GM19035 (cell line): Measurements from ENCODE around the gene CAMTA1.

ENCODE experiments used
- ATAC-seq: cut with Tn5 transposase; IDR thresholded peaks from one replicate; pipeline ENCODE4 v1.9.1; 2021; ENCODE audit not compliant: unreplicated experiment

Gene CAMTA1

GRCh38 chr1:7671146-7671465 is 885.9 kb downstream of the CAMTA1 start:
- ATAC-seq = no peak

DNA sequence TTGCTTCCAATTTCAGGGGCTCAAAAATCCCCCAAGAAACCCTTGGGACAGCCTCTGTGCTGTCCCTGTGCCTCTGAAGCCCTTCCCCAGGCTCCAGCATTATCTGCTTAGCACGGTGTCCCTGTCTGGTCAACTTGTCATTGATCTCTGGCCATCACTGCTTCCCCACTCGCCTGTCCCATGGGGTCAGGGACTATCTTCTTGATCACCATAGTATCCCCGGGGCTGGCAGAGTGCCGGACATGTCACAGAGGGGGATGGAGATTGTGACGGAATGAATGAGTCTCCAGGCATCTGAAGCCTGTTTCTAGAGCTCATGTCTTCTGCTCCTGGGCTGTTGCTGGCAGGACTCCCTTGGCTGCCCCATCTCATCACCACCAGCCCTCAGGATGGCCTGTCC is 886.4 kb downstream of the CAMTA1 start:
- no peak for ATAC-seq

- no peak for ATAC-seq
Measured at GRCh38 chr1:7672864-7673263, 887.6 kb downstream of the CAMTA1 start.

DNA sequence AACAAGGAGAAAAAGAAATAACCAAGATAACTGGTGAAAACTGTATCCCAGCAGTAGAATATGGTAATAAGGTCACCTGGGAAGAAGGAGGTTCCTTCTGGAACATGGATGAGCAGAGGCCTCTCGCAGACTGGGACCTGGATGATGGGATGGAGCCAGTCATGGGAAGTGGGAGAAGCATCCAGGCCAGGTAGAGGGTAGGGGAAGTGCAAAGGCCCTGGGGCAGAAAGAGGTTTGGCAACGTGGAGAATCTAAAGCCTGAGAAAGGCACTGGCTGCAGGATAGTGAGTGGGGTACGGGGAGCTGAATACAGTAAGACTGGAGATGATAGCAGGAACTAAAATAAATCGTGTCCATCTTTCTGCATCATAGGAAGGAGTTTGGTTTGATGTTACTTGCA is 889.7 kb downstream of the CAMTA1 start:
- no peak for ATAC-seq

GRCh38 chr1:7675431-7676273 is 890.4 kb downstream of the CAMTA1 start:
- no peak for ATAC-seq

- ATAC-seq = no peak
Measured at GRCh38 chr1:7676274-7676945, 891.2 kb downstream of the CAMTA1 start.

GRCh38 chr1:7677111-7677510 is 891.9 kb downstream of the CAMTA1 start:
- no peak for ATAC-seq

- ATAC-seq = no peak
Measured at GRCh38 chr1:7677815-7678214, 892.6 kb downstream of the CAMTA1 start.

- no peak for ATAC-seq
Measured at GRCh38 chr1:7678491-7679158, 893.4 kb downstream of the CAMTA1 start.

DNA sequence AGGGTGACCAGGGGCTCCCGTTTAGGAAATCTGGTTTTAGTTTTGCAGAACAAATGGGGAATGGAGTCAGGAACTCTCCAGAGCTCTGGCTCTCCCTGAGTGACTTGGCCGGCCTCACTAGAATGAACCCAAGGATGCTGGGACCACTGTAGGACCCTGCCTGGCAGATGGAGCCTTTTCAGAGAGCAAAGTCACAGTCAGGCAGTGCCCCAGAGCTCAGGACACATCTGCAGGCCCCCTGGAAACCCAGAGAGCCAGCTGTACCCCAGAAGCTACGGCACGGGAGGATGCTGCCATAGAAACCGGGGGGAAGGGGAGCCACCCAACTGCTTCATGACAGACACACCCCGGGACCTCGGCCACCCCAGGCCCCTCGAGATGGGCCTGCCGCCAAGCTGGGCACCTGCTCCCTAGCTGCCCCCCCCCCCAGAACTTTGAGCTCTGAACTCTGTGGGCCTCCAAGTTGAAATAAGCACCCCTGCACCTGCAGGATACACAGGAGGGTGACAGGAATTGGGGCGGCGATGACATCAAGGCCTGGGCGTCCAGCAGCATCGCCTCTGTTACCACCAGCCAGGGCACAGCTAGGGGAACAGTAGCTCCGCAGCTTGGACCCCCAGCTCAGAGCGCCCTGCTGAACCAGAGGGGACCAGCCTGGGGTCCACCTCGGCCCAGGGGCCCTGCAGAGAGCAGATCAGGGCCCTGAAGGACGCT is 894.1 kb downstream of the CAMTA1 start:
- no peak for ATAC-seq

GRCh38 chr1:7679873-7680206 is 894.6 kb downstream of the CAMTA1 start:
- ATAC-seq = no peak

DNA sequence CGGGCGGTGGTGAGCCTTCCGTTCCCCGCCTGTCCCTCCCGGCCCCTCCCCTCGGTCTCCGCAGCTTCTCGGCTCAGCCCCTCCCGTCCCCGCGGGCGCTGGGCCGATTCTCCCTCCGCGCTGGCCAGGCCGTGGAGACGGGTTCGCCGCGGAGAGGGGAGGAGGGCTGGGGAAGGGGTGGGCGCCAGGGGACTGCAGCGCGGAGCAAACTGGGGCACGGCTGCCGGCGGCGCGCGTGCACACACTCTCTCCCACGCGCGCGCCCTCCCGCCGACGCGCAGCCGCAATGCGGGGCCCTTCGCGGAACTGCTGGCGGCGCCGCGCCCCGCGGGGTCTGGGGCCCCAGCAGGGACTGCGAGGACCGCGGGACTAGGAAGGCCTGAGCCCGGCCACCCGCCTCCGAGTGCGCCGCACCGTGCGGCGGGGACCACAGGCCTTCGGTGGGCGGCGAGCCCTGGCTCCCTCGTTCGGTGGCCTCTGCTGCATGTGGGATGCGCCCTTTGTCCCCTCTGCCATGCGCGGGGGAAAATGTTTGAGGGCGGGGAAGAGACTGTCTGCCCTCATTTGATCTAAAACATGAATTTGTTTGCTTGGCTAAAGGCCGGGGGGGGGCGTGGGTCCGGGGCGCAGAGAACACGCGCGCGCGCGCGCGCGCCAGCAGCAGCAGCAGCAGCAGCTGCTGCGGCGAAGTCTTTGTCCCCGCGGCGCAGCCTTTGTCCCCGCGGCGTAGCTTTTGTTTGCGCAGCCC is 895.1 kb downstream of the CAMTA1 start:
- no peak for ATAC-seq

- no peak for ATAC-seq
Measured at GRCh38 chr1:7680955-7681268, 895.7 kb downstream of the CAMTA1 start.

DNA sequence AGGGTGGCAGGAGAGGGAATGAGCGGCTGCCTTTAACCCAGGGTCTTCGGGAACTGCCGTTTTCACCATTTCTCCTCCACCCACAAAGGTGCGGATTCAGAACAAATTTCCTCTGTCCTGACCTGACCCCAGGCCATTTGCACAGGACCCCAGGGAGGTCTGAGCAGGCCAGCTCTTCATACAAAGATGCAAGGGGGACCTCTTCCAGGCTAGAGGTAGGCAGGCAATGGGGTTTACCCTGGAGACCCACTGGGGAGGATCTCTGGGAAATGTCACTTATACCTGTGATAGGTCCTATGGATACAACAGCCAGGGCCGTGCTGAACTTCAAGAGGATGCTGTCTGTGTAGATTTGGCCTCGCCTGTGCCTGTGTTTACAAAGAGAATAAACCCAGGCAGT is 896.1 kb downstream of the CAMTA1 start:
- no peak for ATAC-seq

DNA sequence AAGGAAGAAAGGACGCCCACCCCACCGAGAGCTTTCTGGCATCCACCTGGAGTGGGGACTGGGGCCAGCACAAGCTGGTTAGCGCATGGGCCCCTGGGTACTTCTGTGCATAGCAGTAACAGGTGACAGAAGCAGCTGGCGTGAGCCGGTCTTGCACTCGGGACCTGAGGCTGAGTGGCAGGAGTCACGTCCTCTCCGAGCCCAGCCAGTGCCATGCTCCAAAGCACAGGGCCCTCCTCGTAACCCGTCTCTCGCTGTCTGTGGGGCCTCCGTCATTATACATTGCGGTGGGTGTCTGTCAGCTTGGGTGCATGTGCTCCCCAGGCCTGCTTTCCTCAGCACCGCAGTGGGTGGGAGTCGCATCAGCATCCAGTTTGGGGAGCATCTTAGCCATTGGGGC is 898.3 kb downstream of the CAMTA1 start:
- ATAC-seq = no peak

GRCh38 chr1:7684132-7684531 is 898.9 kb downstream of the CAMTA1 start:
- ATAC-seq = no peak

- no peak for ATAC-seq
Measured at GRCh38 chr1:7684861-7685635, 899.8 kb downstream of the CAMTA1 start.

- ATAC-seq = no peak
Measured at GRCh38 chr1:7686301-7686850, 901.1 kb downstream of the CAMTA1 start.

DNA sequence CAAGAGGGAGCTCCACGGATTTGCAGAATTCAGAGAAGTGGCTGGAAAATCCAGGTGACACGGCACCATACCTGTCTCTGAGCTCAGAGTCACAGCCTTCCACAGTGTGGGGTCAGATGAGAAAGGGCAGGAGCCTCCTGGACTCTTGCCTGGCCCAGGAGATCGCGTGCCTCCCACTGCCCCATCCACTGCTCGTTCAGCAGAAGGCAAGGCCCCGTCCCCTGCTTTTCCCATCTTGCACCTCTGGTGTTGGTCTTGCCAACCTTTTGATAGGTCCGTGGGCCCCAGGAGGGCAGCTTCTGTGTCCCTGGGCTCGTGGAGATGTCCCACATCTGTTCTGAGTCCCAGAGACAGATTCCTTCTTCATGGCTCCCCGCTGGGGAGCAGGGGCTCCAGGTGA is 902.2 kb downstream of the CAMTA1 start:
- no peak for ATAC-seq

GRCh38 chr1:7688659-7689058 is 903.4 kb downstream of the CAMTA1 start:
- no peak for ATAC-seq
